ENCODE results near the gene TLE1.

Gene TLE1

DNA sequence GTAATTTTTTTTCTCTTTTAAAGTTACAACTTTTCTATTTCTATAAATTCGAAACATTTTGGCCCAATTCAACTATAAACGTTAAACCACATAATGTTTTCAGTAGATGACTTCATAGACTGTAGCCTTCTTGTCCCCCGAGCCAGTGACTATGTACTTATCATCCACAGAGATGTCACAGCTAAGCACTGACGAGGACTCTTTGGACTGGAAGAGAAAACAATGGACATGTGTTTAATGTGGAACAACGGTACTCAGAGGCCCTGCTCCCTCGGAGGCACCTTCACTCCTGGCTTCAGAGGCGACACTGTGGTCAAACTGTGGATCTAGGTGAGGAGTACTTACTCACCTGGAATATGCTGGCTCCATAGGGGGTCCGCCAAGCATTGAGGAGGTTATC is 105.2 kb downstream of the TLE1 start:
- in situ Hi-C loops (cut with MboI; ENCODE audit: low sequenced_read_pairs), result no loop called here

DNA sequence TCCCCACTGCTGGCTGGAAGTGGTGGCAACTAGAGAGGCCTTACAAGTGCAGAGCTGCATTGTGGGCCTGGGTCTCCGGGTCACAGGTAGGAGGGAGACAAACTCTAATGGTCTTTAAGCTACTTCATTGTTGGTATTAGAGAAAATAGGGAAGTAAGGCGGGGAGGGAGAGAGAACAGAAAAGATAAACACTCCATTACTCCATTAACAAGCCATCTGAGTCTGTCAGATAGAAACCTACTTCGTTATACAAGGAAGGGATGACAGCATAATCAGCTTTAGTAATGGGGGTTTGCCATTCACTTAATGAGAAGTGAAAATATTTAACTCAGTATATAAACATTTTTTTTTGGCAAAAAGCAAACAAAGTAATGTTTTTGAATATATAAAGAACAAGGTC is 107.4 kb downstream of the TLE1 start:
- in situ Hi-C loops (cut with MboI; ENCODE audit: low sequenced_read_pairs), result no loop called here

DNA sequence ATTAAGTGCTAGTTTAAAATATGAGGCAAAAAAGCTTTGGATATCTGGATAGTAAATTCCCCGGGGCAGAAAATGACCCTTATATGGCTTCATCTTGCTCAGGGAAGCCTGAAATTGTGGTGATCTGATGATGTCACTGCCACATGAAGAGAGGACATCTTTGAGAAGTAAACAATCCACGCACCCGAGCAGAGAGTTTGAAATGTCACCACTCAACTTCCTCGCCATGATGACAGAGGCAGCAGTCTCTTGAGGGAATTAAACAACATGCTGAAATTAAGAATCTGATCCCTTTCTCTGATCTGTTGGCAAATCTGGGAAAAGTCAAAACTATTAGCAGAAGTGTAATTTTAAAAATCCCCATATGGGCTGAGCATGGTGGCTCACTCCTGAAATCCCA is 110.0 kb downstream of the TLE1 start:
- in situ Hi-C loops (cut with MboI; ENCODE audit: low sequenced_read_pairs), result no loop called here

DNA sequence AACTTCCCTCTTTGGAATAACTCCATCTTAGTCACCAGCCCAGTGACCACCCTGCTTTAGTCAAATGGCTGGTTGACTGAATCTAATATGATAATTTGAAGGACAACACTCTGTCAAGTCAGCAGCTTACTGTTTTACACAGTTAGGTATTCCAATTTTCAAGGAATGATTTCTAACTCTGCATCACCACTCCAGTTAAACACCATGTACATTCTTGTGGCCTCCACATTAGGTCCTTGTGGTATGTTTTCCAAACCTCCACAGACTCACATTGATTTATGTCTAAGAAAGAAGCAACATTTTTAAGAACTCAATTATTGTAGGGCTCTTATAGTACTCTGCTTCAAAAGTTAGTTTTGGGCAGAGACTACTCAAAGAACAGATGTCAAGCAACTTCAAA is 110.7 kb downstream of the TLE1 start:
- in situ Hi-C loops (cut with MboI; ENCODE audit: low sequenced_read_pairs), result no loop called here

DNA sequence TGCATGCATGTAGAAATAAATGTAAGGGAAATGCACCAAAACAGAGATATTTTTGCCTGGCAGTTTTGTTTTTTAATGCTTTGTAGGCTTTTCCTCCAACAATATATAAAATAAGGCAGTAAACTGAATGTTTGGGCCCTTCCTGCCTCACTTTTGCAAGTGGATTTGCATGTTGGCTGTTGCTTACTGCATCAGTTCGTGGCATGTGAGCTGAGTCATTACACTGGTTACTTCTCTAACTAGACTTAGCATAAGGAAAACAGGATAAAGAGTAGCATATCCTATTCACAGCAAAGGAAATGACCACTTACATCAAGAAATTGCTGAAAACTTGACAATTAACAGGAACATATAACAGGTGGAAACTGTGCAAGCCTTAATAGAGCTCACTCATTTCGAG is 113.4 kb downstream of the TLE1 start:
- in situ Hi-C loops (cut with MboI; ENCODE audit: low sequenced_read_pairs), result no loop called here

DNA sequence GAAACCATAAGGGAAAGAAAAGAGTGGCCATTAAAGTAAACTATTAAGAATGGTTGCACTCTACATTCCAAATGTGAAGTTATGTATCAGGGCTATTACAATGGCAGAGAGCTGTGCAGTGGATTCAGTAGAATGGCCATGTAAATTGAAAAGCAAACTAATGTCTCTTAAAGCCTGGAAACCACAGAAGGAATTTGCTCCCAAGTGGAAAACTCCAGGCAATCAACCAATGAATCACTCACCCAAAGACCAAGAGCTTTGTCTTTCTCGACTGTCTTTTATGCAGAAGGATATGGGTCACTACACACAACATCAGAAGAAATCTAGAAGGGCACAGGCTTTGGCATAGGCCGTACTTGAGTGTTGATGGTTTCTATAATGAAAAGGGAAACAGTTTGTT is 114.9 kb downstream of the TLE1 start:
- in situ Hi-C loops (cut with MboI; ENCODE audit: low sequenced_read_pairs), result no loop called here

DNA sequence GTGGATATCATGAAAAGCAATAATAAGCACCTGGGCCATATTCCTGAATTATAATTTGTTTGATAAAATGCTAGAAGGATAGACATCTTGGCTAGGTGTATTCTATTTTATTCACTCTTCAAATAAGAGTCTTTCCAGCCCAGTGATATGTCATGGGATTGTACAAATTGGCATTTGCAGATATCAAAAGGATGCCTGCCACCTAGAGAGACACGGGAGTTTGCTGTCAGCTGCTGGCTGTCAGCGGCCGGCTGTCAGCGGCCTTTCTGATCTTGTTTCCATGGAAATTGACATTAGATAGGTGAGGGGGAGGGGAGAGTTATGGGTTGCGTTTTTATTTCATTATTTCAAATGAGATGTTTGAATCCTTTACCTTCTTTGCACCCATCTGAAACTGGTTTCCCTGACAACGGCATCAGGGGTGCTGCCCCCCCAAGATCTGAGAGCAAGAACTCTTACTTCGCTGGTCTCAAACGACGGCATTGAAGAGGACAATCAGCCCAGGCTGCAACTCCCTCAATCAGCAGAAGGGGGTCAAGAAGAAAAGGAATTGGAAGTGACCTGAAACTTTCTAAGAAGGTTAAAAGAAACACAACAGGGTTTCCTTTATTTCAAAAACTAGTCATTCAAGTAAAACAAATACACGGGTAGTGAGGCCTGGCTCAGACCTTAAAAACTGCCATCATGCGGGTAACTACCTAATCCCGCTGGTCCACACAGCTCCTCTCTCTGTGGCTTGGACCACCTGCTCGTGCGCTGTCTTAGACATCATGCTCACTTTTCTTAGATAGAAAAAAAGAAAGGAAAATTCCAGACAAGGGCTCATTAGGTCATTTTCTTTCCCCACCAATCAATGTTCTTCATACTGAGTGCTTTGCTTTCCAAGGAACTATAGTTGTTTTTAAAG is 115.7 kb downstream of the TLE1 start:
- in situ Hi-C loops (cut with MboI; ENCODE audit: low sequenced_read_pairs), result no loop called here

DNA sequence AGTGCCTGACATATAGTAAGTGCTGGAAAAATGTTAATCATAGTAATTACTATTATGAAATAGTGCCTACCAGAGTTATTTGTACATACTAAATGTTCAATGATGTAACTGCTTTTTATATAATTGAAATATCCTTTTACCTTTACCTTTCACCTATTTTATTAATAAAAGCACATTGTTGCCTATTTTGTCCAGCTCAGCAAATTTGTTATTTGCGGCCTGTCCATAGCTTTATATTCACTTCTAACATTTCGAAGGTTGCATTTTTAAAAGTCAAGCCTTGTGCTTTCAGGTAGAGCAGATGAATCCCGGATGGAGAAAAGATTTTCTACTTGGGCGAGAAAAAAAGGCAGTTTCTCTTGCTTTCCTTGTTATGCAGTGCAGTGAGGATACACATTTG is 119.3 kb downstream of the TLE1 start:
- in situ Hi-C loops (cut with MboI; ENCODE audit: low sequenced_read_pairs), result no loop called here

DNA sequence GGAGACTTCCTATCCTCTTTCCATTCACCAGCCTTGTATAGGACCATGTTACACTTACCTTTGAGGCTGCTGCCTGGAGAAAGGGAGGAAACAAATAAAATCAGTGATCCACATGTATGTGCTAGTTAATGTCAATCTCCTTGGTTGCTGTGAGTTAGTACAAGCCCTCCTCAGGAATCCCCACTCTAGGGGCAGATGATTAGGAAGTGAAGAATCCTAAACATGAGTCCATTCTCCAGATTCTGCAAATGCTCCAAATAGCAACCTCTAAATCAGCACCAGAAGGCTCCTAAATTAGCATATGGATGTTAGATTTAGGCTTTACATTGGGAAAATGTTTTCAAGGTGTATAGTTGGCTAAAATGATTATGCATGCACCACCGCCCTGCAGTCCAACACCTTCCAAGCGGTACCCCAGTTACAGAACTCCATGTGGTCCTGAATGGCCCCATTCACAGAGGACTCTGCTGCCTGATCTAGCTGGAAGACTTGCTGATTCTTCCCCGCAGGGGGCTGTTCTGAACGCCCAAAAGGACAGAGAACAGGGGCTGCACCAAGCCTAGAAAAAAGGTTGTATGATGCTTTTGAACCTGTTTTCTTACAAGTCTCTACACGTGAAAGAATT is 123.2 kb downstream of the TLE1 start:
- in situ Hi-C loops (cut with MboI; ENCODE audit: low sequenced_read_pairs), result no loop called here

DNA sequence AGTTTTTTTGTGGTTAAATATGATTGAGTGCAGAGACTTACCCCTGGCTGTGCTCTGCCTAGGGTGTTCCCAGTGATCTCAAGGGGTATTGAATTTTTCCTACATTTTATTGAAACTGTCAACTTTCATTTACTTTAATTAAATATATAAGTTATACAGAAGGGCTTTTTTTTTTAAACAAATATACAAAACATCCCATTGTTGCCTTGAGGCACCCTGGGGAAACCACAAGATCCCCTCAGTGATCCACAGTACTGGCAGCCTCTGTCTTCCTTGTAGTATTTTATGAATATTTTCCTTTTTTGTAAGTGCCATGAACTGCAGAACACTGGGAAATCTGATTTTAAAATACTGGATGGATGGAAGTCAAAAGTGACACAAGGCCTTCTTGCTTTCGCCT is 123.7 kb downstream of the TLE1 start:
- in situ Hi-C loops (cut with MboI; ENCODE audit: low sequenced_read_pairs), result no loop called here

DNA sequence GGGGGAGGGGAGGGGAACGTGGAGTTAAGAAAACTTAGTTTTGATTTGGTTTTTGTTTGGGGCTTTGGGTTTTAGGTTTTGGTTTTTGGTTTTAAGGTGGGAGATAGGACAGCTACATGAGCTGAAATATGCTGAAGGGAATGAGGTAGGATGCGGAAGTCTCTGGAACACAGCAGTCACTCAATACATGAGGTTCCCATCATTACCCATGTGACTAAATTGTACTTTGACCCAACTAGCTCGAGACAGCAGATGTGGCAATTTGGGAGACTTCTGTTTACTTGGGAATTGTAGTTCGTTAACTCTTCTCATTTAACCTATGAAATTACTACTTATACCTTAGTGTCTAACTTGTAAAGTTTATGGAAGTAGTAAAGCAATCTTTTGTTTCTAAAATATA is 124.2 kb downstream of the TLE1 start:
- in situ Hi-C loops (cut with MboI; ENCODE audit: low sequenced_read_pairs), result no loop called here

DNA sequence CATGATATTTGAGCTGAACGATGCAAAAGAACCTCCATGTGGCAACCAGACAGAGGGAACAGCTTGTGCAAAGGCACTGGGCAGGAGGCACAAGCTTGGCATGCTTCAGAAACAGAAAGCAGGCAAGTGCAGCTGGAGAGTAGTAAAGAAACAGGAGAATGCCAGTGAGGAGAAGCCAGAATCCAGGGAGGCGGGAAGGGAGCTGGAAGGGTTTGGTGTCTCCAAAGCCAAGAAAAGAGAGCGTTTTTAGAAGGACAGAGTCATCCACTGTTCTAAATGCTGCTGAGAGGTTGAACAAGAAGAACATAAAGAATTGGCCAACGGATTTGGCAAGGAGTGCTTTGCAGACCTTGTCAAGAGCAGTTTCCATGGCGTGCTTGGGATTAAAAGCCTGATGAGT is 124.7 kb downstream of the TLE1 start:
- in situ Hi-C loops (cut with MboI; ENCODE audit: low sequenced_read_pairs), result no loop called here

DNA sequence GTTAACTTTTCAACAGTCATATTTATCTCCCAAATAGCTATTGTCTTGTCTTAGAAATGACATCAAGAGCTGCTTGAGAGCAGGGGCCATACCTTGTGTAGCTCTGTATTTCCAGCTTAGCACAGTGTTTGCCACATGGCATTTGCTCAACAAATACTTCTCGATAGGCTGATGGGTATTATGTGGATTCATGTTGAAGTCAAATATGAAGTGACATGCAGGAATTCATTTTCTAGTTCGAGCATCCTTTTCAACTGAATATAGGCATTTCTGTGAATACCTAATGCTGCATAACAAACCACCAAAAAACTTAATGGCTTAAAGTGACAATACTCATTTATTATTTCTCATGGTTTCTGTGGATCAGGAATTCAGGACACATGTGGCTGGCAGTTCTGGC is 125.6 kb downstream of the TLE1 start:
- in situ Hi-C loops (cut with MboI; ENCODE audit: low sequenced_read_pairs), result no loop called here

DNA sequence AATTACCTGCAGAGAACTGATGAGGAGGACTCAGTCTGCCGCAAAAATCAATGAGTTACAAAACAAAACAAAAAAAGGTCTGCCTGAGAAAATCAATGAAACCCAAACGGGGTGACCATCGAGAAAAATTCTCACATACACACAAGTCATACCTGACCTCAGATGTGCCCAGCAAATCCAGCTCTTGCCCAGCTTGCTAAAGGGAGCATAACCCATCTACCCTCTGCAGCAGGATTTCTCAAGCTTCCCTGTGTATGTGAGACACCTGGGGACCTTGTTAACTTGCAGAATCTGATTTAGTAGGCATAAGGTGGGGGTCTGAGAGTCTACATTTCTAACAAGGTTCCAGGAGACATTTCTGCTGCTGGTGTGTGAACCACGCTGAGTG is 126.3 kb downstream of the TLE1 start:
- in situ Hi-C loops (cut with MboI; ENCODE audit: low sequenced_read_pairs), result no loop called here

DNA sequence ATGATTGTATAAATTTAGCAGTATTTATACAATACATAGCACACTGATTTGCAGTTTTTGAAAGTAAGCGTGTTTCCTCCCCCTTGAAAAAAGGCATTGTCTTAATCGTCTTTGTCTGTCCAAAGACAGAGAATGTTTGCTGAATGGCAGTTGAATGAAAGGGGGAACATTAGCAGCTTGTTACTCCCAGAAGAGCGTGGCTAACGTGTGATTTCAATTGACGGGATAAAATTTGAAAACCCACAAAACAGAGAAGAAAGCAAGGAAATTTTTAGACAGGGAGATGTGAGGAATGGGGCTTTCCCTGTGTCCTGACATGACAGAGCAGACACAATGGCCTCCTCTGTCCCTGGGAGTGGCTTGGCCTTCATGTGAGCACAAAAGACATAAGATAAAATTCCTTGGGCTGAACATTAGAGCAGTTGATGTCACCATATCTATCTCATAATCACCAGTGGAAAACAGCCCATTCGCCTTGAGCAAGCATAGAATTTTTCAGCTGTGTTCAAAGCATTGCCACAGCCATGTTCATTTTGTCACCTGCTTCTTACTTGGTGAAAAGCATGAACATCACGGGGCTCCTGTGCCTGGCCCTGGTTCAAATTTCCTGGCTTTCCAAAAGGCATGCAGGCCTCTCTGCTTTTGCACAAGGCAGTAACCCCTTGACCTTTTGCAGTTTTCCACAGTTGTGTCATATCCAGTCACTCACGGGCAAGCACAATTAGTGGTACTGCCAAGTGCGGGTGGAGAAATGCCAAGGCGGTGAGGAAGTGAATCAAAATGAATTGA is 126.9 kb downstream of the TLE1 start:
- in situ Hi-C loops (cut with MboI; ENCODE audit: low sequenced_read_pairs), result no loop called here

DNA sequence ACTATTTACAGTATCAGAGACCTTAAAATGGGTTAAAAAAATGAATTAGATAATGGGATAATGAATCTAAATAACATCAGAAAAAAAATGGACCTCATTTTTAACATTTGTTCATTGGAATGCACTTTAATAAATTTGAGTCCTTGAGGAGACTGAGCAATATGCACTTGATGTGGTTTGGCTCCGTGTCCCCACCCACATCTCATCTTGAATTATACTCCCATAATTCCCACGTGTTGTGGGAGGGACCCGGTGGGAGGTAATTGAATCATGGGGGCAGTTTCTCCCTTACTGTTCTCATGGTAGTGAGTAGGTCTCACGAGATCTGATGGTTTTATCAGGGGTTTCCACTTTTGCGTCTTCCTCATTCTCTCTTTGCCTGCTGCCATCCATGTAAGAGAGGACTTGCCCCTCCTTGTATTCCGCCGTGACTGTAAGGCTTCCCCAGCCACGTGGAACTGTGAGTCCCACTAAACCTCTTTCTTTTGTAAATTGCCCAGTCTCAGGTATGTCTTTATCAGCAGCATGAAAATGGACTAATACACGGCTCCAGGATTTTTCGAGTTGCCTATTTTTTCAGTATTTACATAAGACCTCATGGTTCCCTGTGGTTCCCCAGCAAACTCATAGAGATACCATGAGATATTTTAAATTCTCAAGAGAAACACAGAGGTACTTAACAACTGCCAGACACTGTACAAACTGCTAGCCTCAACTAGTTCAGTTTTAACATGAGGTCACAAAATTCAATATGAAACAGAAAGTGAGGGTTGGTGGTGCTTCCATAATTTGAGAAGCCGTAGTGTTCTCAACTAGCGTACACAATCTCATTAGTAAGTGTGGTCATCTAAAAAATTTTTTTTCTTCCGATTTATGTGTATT is 128.3 kb downstream of the TLE1 start:
- in situ Hi-C loops (cut with MboI; ENCODE audit: low sequenced_read_pairs), result no loop called here

DNA sequence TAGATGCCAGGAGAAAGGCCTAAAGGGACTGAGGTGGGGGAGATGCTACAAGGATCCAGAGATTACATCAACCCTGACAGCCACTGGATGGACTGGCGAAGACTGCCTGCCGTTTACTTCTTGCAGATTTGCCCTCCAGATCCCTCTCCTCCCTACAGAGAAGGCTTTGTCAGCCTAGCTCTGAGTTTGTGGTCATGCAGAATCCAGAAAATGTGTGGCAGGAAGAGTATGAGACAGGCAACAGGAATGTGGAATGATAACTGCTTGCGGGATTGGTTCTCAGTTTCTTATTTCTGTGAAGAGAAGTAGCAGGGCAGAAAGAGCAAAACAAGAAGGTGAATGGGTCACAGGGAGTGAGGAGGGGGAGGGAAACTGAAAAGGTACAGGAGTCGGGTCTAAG is 129.6 kb downstream of the TLE1 start:
- in situ Hi-C loops (cut with MboI; ENCODE audit: low sequenced_read_pairs), result no loop called here

DNA sequence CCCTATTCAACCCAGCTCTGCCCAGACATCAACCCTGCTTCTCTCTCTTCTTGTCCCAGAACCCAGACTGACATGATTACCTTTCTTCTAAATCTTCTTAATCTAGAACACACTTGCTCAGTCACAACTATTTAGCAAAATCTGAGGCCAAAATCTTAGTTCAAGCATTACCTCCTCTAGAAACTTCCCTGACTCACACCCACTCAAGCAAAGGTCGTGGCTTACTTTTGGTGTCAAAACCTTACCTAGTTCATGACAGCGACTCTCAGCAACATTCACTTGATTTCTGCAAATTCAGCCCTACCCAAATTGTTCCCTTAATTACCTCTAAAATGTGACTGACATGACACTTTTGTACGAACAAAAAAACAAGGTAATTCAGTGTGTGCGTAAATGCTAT is 130.2 kb downstream of the TLE1 start:
- in situ Hi-C loops (cut with MboI; ENCODE audit: low sequenced_read_pairs), result no loop called here

DNA sequence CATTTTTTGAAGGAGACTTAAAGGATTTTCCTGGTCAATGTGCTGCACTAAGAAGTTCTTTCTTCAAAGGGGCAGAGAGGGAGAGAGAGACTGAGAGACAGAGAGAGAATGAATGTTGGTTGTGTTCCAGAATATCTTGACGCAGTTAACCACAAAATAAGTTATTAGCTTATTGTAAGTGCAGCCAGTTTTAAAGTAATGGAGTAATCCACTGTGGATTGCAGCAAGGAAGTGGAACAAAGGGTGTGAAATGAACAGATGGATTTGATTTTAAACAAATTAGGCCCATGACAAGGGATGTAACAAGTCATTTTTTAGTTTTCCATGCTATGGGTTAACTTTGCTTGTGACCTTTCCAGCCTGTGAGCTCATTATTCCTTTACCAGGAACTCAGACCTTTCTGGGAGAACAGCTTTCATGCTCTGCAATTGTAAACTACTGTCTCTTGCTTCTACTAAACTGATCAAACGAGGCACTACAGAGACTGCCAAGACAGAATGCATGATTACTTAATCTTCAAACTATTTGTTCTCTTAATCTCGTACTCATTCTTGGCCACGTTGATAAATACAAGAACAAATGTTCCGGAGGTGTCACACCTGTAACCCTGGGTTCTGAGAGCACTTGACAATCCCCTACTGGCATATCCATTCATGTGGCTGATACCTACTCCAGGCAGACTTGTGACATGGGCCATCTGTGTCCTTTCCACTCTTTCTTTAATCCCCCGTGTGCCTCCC is 131.1 kb downstream of the TLE1 start:
- in situ Hi-C loops (cut with MboI; ENCODE audit: low sequenced_read_pairs), result no loop called here

DNA sequence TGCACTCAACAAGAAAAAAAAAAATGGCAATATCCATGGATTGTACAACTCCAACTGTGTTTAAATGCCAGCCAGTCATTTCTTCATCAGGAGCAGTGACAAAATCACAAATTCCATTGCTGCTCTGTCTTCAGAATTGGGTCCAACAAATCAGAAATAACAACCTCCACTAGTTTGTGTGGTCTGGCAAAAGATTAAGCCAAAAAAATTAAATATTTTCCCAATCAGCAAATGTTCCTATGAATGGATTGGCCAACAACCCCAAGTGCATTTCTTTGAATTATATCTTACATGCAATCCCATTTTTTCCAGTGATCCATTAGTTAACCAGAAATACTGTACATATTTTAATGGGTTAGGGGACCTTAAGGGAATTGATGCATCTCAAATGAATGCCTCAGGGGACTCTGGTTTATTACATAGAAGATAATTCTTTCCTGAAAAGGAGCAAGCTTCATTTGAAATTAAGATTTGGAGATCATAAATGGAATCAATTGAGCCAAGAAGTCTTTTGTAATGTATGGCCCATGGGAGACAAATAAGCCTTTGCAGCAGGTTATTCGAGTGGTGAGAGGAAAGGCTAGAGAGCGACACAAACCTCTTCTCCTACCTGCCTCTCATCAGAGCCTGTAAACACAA is 131.8 kb downstream of the TLE1 start:
- in situ Hi-C loops (cut with MboI; ENCODE audit: low sequenced_read_pairs), result no loop called here
